Activated CD4-positive, alpha-beta T cell treated with anti-CD3 and anti-CD28 coated beads, Interleukin-10, Interleukin-2, amounts not matched to agents 100 ng/mL and 50 ng/mL, durations not matched to agents 16 hours and 8 hours (primary cell): ENCODE measurements around the gene NDUFAF2.
A peak's percentile ranks its signal among the peaks of the same experiment; 100 is the strongest.
"Not testable (repeated sequence)": the region's sequence is repeated elsewhere in the genome, so short reads cannot be mapped to it uniquely, and the experiment has no call there.

Experiments
- DNase-seq: peaks from one replicate; pipeline ENCODE4 v3.0.0-alpha.2; 2020

The NDUFAF2 gene, protein sequence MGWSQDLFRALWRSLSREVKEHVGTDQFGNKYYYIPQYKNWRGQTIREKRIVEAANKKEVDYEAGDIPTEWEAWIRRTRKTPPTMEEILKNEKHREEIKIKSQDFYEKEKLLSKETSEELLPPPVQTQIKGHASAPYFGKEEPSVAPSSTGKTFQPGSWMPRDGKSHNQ

DNA sequence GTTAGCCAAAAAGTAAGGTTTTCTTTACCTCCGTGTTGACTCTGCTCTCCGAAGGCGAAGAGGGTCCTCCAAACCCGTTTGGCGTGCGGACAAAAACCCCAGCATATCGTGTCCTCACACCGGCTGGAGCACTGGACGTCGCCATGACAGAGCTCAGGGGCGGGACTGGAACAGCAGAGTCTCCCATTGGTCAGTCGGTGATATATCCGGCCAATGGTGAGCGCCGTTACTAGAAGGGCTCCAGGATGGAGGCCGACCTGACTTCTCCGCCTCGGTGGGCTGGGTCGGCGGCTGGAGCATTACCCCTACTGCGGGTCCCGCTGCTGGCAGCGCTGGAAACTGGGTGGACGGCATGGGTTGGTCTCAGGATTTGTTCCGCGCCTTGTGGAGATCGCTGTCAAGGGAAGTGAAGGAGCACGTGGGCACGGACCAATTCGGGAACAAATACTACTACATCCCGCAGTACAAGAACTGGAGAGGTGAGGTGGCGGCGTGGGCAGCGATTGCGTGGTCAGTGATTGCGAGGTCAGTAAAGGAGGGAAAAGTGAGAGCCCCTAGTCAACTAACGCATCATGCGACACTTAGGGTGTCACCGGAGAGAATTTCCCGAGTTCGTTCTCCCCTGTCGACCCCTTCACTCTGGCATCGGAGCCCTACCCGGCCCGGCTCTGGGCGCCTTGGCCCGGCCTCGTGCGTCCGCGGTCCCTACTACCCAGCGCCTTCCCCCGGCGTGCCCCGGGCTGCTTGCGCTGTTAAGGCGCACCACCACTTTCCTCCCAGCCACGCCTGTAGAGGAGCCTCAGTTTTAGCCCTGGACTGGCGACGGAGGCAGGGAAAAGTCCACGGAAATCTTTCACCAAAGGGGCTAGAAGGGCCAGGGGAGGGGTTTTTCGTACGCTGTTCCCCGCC, at the start of gene NDUFAF2, which contains the start of gene ERCC8:
TSS of gene NDUFAF2 (plus strand) at position 302 of the 909 bp plus-strand sequence. CDS start at position 353, 51 bp downstream.
TSS of gene ERCC8 (minus strand) at position 167 of the 909 bp plus-strand sequence. CDS start at position 105, 62 bp downstream.
- peak; percentile 94 for DNase-seq

GRCh38 chr5:60896991-60897390, 48.0 kb upstream of the NDUFAF2 start:
- DNase-seq: no peak

DNA sequence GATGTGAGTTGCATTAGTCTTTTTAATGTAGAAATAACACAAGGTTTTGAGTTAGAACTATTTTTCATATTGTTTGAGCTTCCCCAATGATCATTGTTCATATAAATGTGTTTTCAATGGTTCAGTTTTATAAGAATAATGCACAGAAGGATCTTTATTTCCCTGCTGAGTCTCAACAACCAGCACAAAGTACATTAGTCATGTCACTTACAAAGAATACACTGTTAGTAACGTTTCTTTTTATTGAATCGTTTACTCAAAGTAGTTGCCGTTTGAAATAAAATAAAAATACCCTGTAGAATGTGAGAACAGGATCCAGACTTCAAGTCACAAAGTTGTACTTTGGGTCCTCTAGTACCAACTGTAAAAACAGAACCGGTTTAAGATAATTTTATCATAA, 41.6 kb upstream of the NDUFAF2 start:
- no peak for DNase-seq

GRCh38 chr5:60916646-60917045, 28.4 kb upstream of the NDUFAF2 start:
- DNase-seq: no peak

- DNase-seq: no peak
These were observed 26.5 kb upstream of the NDUFAF2 start for GRCh38 chr5:60918466-60918865.

- no peak for DNase-seq
These were observed 17.6 kb upstream of the NDUFAF2 start for GRCh38 chr5:60927450-60927849.

GRCh38 chr5:60929024-60929423, 16.0 kb upstream of the NDUFAF2 start:
- no peak for DNase-seq

DNA sequence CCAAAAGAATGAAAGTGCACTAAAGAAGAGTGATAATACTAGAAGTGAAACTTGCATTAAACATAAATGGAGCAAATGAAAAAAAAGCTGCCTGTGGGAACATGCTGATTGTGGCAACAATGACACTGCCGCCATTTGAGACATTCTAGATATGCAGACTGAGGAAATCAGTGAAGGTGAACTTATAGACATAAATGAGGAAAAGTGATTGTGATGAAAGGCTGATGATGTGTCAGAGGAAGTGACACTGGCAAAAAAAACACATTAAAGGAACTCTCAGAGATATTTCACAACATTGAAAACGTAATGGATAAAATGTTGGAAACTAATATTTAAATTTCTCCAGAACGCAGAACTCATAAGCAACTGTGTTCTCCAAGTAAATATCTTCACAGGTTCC, 1.4 kb upstream of the NDUFAF2 start:
- no peak for DNase-seq

DNA sequence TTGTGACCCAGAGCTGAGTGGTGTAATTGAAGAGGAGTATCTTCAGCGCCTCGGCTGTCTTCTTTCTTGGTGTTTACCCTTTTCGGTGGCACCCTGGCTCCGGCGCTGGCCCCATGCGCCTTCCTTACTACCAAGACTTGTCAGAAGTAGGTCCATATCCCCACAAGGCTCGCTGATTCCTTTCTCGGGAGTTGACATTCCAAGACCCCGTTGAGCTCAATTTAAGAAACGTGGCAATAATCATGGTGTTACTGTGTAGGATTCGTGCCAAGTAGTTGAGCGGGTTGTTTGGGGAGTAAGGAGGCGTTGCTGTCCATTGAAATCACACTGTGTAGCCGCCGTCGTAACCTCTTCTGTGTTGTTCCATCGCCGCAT, 795 bp downstream of the NDUFAF2 start:
- peak; percentile 23 for DNase-seq

- DNase-seq: no peak
These were observed 3.7 kb downstream of the NDUFAF2 start for GRCh38 chr5:60948738-60949137.

DNA sequence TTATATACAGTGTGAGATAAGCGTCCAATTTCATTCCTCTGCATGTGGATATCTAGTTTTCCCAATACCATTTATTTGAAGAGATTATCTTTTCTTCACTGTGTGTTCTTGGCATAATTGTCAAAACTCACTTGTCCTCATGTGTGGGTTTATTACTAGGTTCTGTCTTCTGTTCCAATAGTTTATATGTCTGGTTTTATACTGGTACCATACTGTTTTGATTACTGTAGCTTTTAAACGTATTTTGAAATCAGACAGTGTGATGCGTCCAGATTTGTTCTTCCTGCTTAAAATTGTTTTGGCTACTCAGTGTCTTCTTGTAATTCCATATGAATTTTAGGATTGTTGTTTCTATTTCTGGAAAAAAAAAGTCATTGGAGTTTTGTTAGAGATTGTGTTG, 10.2 kb downstream of the NDUFAF2 start:
- DNase-seq: no peak

DNA sequence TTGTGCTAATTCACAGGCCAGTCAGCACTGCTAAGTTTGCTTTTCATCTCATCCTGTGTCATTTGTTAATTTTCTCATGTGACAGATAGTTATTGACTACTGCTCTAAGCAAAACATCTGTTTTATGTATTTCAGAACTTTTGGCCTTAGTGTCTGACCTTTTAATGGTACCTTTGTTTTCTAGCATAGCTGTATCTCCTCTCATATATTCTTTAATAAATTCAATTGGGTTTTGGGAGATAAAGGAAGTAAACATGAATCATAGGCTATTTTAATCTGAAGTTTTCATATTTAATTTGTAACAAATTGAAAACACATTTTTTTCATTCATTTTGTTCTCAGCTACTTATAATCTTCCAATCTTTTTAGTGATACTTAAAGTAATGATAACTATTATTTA, 13.1 kb downstream of the NDUFAF2 start:
- DNase-seq: no peak

GRCh38 chr5:60958712-60959111, 13.7 kb downstream of the NDUFAF2 start:
- no peak for DNase-seq

DNA sequence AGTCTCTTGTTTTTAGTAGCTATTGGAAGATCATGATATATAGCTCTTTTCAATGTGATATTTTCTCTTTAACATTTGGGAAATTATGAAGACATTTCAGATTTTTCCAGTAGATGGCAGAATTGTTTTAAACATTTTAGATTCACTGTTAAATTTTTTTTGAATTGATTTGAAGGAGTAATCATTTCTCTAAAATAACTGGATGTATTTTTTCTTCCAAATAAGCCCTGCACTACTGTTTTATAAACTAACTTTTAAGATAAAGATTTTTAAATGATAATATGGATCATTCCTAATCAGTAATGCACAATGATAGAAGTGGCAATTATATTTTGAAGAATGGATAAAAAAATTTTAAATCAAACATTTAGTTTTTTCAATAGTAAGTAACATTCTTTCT, 14.2 kb downstream of the NDUFAF2 start:
- no peak for DNase-seq

DNA sequence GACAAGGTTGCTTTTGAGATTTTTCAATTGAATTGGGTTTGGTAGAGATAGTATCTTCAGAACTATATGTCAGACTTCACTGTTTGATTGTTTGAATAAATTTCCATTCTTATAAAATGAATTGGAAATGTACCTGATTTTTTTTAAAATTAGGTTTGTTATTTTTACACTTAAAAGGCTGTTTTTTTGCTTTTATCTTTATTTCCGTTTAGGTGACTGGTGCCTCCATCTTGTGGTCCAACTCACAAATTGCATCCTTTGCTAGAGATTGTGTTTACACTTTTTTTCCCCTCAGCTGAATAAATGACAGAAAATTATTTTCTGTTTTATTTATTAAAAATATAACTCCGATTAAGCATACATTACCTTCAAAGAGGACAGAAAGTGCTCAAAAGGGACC, 15.6 kb downstream of the NDUFAF2 start:
- DNase-seq: peak; percentile 6

DNA sequence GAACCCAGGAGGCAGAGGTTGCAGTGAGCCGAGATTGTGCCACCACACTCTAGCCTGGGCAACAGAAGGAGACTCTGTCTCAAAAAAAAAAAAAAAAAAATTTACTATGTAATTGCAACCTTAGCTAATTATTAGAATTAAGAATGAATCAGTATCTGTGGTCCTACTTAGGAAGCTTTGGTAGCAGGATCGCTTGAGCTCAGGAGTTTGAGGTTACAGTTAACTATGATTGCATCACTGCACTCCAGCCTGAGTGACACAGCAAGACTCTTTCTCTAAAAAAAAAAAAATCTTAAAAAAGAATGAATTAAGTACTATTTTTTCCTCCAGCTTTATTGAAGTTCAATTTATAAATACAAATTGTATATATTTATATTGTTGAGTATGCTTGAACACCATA, 16.7 kb downstream of the NDUFAF2 start:
- DNase-seq: no peak

DNA sequence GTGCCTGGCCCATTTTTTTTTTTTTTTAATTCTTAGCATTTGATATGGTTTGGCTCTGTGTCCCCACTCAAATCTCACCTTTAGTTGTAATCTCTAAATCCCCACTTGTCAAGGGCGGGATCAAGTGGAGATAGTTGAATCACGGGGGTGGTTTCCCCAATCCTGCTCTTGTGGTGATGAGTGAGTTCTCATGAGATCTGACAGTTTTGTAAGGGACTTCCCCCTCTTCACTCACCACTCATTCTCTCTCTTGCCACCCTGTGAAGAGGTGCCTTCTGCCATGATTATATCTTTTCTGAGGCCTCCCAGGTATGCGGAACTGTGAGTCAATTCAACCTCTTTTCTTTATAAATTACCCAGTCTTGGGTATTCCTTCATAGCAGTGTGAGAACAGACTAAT, 27.2 kb downstream of the NDUFAF2 start:
- DNase-seq: peak; percentile 62

GRCh38 chr5:60977956-60978737, 33.1 kb downstream of the NDUFAF2 start:
- DNase-seq: no peak

- DNase-seq: no peak
These were observed 34.0 kb downstream of the NDUFAF2 start for GRCh38 chr5:60978968-60979367.

GRCh38 chr5:60980511-60980910, 35.5 kb downstream of the NDUFAF2 start:
- no peak for DNase-seq

DNA sequence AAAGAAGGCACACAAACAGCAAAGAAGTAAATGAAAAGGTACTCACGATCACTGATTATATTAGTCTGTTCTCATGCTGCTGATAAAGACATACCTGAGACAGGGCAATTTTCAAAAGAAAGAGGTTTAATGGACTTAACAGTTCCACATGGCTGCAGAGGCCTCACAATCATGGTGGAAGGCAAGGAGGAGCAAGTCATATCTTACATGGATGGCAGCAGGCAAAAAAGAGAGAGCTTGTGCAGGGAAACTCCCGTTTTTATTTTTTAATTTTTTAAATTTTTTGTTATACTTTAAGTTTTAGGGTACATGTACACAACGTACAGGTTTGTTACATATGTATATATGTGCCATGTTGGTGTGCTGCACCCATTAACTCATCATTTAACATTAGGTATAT, 37.1 kb downstream of the NDUFAF2 start:
- not testable (repeated sequence) for DNase-seq

DNA sequence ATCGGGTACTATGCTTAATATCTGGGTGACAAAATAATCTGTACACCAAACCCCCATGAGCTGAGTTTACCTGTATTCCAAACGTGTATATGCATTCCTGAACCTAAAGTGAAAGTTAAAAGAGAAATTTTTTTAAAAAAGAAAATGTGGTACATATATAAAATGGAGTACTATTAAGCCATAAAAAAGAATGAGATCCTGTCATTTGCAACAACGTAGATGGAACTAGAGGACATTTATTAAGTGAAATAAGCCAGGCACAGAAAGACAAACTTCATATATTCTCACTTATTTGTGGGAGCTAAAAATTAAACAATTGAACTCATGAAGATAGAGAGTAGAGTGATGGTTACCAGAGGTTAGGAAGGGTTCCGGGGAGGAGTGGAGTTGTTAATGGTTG, 44.8 kb downstream of the NDUFAF2 start:
- no peak for DNase-seq

DNA sequence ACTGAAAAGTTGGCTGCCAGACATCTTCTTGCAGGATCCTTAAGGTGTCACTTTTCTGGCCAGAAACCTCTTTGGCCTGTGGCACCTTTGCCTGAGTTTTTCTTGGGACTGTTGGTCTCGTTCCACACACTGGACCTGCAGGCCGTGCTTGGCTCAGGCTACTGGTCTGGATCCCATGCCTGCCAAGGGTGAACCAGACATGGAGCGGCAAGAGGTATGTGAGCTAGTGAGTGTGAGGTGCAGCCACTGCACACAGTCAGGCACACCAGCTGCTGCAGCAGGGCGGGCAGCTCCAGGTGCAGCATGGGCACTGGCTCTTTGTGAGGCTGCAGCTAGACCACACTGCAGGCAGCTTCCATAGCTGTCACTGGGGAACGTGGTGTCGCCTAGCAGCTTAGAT, 47.9 kb downstream of the NDUFAF2 start:
- no peak for DNase-seq

GRCh38 chr5:60993425-60993824, 48.4 kb downstream of the NDUFAF2 start:
- no peak for DNase-seq
